H54 (cell line): ENCODE measurements around the gene THOC7.

Experiments
- DNase-seq: peaks from one replicate; pipeline ENCODE4 v3.0.0; 2011; ENCODE audit warnings: low spot score, mixed read lengths; ENCODE audit not compliant: insufficient read length
- FAIRE-seq: peaks from 3 replicates; lab custom pipeline; 2011; peaks lifted over from hg19 to GRCh38; lab: Jason Lieb, UNC
- POLR2A ChIP-seq: IDR thresholded peaks from 2 replicates; pipeline ENCODE4 v1.6.1; 2011; ENCODE audit warnings: low read depth, mild to moderate bottlenecking, low read length

THOC7 gene

DNA sequence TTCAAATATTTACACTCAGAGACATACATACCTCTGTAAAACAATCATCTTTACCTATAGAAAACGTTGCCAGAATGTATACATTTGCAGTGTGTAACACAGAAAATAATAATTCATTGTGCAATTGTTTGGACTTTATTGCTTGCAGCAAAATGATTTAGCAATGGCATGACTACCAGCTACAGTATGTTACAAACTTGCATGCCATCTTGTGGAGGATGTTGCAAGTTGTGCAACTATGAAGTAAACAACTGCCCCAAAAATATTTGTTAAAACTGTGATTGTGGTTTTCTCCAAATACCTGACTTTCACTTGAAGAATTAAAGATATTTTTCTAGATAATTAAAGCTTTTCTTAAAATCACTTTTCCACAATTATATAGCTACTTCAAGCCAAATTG lies 71.6 kb downstream of the THOC7 start:
- no peak for DNase-seq
- TF ChIP-seq POLR2A = no peak

More for the DNA sequence above, 71.6 kb downstream of the THOC7 start:
- no peak for FAIRE-seq
